Measurements from ENCODE around the gene TNFRSF13B. TPM values are rescaled to one million over a fixed set of nuclear protein-coding genes. Genes with fewer than 3 reads are reported as not detected.

Gene TNFRSF13B
- total RNA-seq, 1 experiment from 2014 or later, result not detected

DNA sequence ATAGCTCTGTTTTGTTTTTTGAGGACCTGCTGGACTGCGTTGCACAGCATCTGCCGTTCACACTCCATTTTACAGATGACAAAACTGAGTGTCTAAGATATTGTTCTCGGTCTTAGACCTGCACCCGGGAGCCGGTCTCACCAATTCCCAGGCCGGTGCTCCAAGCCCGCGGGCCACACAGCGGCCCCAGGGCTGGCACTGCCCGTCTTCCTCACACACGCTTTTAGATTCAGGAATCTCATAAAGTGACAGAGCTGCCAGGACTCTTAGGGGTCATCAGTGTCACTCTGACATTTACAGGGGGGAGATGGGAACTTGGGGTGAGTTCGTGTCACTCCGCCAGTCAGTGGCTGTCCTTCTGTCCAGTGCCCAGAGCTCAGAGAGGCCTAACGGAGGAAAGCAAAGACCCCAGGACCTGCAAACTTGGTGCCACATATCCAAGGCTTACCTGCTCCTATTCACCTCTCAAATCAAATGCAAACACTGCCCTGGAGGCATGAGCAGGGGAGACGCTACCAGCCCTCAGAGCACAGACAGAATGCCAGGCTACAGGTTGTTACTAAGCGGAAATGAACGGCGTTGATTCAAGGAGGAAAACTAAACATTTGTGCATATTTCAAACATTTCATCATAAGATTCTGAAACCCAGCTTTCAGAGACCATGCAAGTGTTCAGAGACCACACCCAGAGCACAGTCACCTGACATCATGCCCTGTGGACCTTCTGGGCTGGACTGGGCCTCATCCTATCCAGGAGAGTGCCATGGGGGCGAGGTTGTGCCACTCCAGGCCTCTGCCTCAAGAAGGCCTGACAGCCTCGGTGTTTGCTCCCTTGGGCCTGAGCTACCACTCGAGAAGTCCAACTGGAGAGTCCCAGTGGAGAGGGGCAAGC is 29.5 kb downstream of the TNFRSF13B start:
- CTCF ChIA-PET, result no interaction called here
- DNase-seq, result no peak
- H3K4me3 Mint-ChIP-seq (ENCODE audit: low read depth, unreplicated experiment), result no peak overlapping the region
- H3K4me1 Mint-ChIP-seq (ENCODE audit: low read depth, unreplicated experiment), result peaks cover 7% of the 10 kb centered on the region
- TF ChIP-seq, protein P1, sequence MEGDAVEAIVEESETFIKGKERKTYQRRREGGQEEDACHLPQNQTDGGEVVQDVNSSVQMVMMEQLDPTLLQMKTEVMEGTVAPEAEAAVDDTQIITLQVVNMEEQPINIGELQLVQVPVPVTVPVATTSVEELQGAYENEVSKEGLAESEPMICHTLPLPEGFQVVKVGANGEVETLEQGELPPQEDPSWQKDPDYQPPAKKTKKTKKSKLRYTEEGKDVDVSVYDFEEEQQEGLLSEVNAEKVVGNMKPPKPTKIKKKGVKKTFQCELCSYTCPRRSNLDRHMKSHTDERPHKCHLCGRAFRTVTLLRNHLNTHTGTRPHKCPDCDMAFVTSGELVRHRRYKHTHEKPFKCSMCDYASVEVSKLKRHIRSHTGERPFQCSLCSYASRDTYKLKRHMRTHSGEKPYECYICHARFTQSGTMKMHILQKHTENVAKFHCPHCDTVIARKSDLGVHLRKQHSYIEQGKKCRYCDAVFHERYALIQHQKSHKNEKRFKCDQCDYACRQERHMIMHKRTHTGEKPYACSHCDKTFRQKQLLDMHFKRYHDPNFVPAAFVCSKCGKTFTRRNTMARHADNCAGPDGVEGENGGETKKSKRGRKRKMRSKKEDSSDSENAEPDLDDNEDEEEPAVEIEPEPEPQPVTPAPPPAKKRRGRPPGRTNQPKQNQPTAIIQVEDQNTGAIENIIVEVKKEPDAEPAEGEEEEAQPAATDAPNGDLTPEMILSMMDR (IDR thresholded peaks at IDR 0.05; ENCODE audit: unreplicated experiment), result no peak
- H3K36me3 Mint-ChIP-seq (ENCODE audit: insufficient read depth, unreplicated experiment), result no peaks in the 10 kb centered on the region
- H3K9me3 Mint-ChIP-seq (ENCODE audit: low read depth, unreplicated experiment), result no peaks in the 10 kb centered on the region
- BruUV-seq (replicated peaks), result no TSS peak
- intact Hi-C loops (cut with micrococcal nuclease; ENCODE audit: unreplicated experiment), result no loop called here
- H3K27me3 Mint-ChIP-seq (ENCODE audit: unreplicated experiment), result peaks cover 26% of the 10 kb centered on the region
- H3K27ac Mint-ChIP-seq (ENCODE audit: unreplicated experiment), result no peak overlapping the region

DNA sequence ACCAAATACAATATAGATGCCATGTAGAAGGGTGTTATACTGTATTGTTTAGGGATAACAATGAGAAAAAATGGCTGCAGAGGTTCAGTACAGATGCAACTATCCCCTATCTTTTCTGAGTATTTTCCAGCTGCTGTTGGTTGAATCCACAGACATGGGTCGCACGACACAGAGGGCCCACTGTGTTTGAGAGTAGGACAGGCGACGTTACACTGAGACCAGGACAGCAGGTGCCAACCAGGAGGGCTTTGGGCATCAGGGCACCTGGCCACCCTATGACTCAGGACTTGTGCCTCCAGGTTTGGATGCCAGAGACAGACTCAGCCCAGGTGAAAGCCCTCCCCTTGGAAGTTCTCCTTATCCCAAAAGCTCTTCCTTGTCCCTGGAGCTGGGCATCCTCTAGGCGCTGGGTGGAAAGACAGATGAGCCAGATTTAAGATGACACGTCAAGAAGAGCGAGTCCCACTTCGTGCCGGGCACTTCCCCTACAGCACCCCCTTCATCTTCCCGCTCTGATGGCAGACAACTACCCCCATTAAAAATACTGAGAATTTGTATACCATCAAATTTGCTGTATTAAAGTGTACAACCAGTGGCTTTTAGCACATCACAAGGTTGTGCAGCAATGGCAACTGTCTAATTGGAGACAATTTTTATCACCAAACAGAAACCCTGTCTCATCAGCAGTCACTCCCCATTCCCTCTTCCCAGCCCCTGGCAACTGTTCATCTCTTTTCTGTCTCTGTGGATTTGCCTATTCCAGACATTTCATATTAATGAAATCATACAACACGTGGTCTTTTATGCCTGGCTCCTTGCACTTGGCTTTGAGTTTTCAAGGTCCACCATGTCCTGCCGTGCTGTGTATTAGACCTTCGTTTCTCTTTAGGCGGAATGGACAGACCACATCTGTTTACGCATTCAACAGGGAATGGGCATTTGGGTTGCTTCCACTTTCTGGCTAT is 30.6 kb downstream of the TNFRSF13B start:
- H3K4me3 Mint-ChIP-seq (ENCODE audit: low read depth, unreplicated experiment), result no peak overlapping the region
- intact Hi-C loops (cut with micrococcal nuclease; ENCODE audit: unreplicated experiment), result no loop called here
- no peaks in the 10 kb centered on the region for H3K9me3 Mint-ChIP-seq (ENCODE audit: low read depth, unreplicated experiment)
- DNase-seq, result no peak
- no peaks in the 10 kb centered on the region for H3K4me1 Mint-ChIP-seq (ENCODE audit: low read depth, unreplicated experiment)
- H3K27ac Mint-ChIP-seq (ENCODE audit: unreplicated experiment), result no peak overlapping the region
- CTCF ChIA-PET, result no interaction called here
- no TSS peak for BruUV-seq (replicated peaks)
- no peaks in the 10 kb centered on the region for H3K36me3 Mint-ChIP-seq (ENCODE audit: insufficient read depth, unreplicated experiment)
- peaks cover 29% of the 10 kb centered on the region for H3K27me3 Mint-ChIP-seq (ENCODE audit: unreplicated experiment)
- TF ChIP-seq, protein P1 (IDR thresholded peaks at IDR 0.05; ENCODE audit: unreplicated experiment), result no peak

DNA sequence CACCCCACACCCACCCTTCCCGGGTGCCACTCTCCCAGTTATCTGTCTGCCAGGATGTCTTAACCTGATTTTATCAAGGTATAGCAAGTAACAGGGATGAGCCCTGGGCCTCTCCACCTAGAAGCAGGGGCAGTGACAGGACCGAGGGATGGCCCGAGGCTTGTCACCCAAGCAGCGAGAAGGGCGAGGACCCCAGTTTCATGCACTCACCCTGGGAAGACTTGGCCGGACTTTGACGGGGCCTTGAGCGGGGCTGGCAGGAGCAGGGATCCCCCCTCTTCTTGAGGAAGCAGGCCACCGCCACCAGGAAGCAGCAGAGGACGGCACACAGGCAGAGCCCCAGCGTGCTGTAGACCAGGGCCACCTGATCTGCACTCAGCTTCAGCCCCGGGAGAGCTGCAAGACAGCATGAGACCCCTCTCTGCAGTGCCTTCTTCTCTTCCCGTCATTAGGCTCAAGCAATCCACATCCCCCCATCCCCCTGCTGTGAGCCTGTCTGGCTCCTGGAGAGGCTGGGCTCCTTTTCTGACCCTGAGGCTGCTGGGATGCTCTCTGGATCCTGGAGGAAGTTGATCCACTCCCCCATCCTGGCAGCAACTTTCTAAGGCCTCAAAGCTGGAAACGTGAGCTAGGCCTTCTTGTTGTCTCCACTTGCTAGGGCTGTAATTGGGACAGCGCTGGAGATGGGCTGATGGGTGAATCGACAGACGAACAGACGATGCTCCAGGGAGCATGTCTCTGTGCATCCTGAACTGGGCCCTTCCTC is 31.6 kb downstream of the TNFRSF13B start:
- no peak for DNase-seq
- Mint-ChIP-seq H3K4me3 (ENCODE audit: low read depth, unreplicated experiment) (no peak overlapping the region), H3K27me3 (ENCODE audit: unreplicated experiment) (peaks cover 29% of the 10 kb centered on the region), H3K4me1 (ENCODE audit: low read depth, unreplicated experiment) (no peaks in the 10 kb centered on the region), H3K27ac (ENCODE audit: unreplicated experiment) (no peak overlapping the region), H3K9me3 (ENCODE audit: low read depth, unreplicated experiment) (no peaks in the 10 kb centered on the region), H3K36me3 (ENCODE audit: insufficient read depth, unreplicated experiment) (no peaks in the 10 kb centered on the region)
- no TSS peak for BruUV-seq (replicated peaks)
- CTCF ChIA-PET, result no interaction called here
- intact Hi-C loops (cut with micrococcal nuclease; ENCODE audit: unreplicated experiment), result no loop called here
- TF ChIP-seq, protein P1 (IDR thresholded peaks at IDR 0.05; ENCODE audit: unreplicated experiment), result no peak

DNA sequence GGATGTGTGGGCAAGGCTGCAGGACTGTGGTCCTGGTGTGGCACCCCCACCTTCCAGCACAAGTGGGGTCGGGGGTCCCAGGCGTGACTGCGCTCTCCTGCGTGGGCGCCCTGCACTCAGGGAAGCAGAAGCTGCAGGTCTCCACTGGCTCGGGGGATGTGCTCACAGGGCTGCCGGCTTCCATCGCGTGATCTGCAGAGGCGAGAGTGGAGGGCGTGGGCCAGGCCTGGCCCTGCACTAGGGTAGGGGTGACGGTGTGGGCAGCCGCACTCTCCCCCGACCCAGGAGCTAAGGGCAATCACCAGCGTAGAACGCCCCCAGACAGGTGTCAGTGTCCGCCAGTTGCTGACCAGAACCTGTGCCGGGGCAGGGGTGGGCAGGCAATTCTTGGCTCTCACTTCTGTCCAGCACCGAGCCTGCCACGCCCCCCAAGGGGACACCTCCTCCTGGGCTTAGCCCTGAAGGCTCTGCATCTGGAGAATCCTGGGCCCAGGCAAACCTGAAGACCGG is 32.3 kb downstream of the TNFRSF13B start:
- CTCF ChIA-PET, result no interaction called here
- H3K36me3 Mint-ChIP-seq (ENCODE audit: insufficient read depth, unreplicated experiment), result no peaks in the 10 kb centered on the region
- H3K4me3 Mint-ChIP-seq (ENCODE audit: low read depth, unreplicated experiment), result no peak overlapping the region
- no peak for DNase-seq
- peaks cover 29% of the 10 kb centered on the region for H3K27me3 Mint-ChIP-seq (ENCODE audit: unreplicated experiment)
- H3K27ac Mint-ChIP-seq (ENCODE audit: unreplicated experiment), result no peak overlapping the region
- H3K9me3 Mint-ChIP-seq (ENCODE audit: low read depth, unreplicated experiment), result no peaks in the 10 kb centered on the region
- intact Hi-C loops (cut with micrococcal nuclease; ENCODE audit: unreplicated experiment), result no loop called here
- H3K4me1 Mint-ChIP-seq (ENCODE audit: low read depth, unreplicated experiment), result no peaks in the 10 kb centered on the region
- TF ChIP-seq, protein P1 (IDR thresholded peaks at IDR 0.05; ENCODE audit: unreplicated experiment), result no peak
- no TSS peak for BruUV-seq (replicated peaks)
